NCI-H510A (cell line): ENCODE data around the gene SUSD1.
"Not testable (repeated sequence)": the region's sequence is repeated elsewhere in the genome, so short reads cannot be mapped to it uniquely, and the experiment has no call there.

ENCODE experiments used
- DNase-seq: peaks from one replicate; lab custom pipeline; 2025; lab: John Stamatoyannopoulos, UW

SUSD1 gene

DNA sequence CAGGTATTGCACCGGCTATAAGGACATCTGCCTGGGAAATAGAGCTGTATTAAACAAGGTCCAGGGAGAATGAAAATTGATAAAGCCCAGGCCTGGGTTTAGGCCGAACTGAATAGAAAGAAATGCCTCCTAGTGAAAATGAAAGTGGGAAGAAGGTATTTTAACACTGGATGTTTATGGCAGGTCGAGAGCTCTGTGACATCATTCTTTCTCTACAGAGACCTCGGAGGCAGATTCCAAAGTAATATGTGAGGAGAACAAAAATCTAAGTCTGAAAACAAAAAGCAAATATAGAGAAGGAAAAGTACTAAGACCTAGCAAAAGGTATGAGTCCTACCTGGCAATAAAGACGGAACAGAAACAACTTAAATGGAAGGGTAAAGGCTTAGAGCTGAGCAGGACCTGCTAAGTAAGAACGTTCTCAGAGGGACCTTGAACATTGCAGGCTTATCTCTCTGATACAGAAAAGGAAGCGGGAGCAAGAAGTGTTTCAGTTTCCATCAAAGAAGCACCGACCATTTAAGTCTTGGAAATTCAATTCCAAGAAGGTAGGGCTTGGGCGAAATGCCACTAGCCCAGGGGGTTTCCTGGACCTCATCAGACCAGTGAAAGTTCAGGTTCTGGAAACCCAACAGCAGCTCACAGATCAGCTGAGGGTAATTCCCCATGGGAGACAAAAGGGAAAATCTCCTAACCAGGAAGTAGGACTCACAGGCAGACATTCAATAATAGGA is 80.0 kb downstream of the SUSD1 start:
- DNase-seq: no peak

DNA sequence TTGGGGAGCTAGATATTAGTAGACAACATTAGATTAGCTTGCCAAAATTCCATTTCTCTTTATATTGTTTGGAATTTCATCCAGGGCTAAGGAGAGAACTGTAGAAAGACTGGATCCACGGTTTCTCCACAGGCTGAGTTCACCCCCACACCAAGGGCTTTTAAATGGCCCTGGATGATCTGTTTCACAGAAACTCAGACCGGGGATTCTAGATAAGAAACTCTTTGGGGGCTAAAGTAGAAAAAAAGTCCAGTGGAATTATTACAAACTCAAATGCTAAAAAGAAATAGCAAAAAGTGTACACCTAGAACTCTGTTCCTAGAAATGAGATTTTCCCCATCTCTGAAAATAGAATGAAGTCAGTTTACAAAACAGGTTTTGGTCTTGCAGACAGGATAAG is 80.9 kb downstream of the SUSD1 start:
- no peak for DNase-seq

DNA sequence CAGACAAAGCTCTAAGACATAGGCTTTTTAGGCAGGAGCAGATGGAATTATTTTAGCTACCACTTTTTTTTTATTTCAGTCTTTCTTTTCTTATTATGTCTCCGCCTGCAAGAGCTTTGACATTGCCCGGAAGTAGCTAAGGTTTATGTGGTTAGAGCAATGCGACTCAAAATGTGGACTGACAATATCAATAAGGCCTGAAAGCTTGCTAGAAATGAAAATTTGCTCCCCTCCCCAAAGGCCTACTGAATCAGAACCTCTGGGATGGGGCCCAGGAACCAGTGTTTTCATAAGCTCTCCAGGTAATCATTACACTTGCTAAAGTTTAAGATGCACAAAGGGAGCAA is 81.3 kb downstream of the SUSD1 start:
- DNase-seq: no peak

DNA sequence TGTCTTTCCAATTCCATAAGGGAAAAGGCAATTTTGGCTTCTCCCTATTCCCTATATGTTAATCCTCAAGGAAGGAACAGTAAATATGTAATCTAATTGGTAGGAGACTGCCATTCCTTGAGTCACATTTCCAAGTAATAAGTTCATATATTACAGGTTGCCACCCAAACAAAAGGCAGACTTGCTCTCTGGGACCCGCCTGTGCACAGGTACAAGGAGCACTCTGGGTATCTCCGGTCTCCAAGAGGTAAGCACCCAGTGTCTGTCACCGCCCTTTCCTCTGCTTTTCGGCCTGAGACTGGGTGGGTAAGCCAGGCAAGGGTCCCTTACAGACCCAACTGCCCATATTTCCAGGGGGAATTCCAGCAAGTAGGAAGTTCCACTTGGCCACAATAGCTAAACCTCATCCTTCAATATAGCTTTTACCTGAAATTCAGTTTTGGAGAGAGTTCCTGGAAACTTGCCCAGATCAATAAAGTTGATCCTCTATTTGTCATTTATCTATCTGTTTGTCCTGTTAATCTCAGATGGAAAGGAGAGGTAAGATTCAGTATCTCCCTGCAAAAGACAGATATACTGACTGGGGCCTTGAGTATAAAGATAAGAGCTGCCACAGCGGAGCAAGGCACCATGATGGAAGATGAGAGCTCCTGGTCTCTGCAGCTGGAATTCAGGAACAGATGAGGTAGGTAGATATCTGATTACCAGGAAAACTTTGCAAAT is 81.8 kb downstream of the SUSD1 start:
- no peak for DNase-seq

DNA sequence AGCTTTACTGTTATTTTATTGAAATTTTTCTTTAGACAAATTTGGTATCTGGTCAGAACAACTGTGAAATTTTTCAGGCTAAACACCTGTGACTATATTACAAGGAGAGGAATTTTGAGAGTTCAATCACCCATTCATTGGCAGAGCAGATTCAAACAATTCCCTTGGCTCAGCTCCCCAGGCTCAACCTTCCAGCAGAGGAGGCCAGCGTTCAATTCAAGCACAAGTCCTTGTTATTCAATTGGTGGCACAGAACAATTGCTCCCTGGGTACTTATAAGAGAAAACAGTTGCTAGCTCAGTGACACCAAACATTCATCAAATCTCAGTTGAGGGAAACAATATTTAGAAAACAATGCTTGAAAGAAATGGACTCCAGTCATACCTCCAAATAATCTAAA is 83.3 kb downstream of the SUSD1 start:
- no peak for DNase-seq

DNA sequence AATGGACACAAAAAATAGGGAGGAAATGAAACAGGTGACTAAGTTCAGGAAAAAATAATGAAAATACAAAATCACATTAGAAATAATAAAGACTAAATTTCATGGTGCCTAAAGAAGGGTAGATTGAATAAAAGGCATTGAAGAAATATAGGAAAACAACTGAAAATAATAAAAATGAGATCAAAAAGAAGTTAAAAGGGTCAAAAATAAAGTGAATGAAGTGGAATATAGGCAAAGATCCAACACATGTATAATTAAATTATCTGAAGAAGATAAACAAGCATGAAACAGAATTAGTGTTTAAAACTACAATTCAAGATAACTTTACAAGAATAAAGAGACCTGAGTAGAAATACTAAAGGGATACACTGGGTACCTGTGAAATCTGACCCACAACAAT is 87.6 kb downstream of the SUSD1 start:
- no peak for DNase-seq

DNA sequence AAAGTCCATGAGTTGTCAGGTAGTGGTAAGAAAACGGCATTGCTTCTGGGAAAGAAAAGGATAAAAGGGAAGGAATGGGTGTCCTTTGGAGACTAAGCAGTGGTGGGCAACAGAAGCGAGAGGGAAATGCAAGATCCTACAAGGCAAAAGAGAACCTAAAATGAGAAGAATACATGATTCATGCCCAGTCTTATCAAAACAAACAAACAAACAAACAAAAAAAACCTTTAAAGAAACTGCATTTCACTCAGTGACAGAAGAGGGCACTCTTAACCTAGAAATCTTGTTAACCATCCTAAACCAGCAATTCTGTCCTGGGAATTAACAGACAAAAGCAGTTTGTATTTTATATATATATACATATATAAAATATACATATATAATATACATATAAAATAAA is 88.5 kb downstream of the SUSD1 start:
- no peak for DNase-seq

DNA sequence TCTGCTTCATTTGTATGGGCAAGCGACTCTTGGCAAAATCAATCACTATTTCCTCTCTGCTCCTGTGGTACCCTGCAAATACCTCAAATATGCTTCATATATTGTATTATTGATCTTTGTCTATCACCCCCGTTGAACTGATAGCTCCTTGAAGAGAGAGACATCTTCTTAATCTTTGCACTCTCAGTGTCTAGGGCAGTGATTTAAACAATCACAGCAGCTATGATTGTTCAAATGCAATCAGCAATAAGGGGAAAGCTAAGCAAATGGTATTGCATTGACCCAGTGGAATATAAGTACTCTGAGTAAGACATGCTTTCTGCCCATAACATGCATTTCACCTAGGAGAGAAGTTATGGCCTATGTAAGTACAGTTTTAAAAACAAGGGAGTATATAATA is 90.2 kb downstream of the SUSD1 start:
- DNase-seq: no peak

DNA sequence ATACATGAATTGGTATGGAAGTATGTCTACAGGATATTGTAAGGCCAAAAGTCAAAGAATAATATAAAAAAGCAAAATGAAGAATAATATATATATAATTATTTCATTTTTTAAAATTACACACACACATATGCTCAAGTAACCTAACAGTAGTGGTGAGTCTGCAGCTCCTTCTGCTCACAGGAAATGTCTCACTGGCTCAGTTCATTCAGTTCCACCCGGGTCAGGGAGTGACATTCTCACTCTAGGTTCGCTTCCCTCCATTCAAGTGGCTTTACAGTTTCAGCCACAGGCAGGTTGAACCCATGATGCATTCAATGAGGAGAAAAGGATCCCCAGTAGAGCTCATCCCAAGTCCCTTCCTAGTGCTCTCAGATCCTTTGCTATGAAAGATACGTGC is 90.8 kb downstream of the SUSD1 start:
- DNase-seq: no peak

DNA sequence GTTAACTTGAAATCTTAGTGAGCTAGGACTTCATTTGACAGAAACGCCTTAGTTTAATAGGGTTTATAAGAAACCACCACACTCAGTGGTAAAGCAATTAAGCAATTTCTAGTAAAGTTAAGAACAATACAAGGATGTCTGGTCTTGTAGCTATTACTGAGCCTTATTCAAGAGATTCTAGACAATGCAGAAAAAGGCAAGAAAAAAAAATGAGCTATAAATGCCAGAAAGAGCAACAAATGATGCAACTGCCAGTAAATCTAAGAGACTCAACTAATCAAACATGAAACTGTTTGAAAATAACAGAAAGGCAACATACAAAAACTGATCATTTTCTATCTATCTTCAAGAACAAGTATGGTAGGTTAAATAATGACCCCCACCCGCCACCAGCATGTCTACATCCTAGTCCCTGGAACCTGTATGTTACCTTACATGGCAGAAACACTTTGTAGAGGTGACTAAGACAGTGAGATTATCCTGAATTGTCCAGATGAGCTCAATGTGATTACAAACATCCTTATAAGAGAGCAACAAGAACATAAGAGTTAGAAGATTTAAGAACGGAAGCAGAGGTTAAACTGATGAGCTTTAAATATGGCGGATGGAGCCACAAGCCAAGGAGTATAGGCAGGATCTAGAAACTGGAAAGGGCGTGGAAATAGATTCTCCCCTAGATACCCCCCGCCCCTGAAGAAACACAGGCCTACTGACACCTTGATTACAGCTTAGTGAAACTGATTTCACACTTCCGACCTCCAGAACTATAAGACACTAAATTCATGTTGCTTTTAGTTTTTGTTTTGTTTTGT is 93.0 kb downstream of the SUSD1 start:
- no peak for DNase-seq

DNA sequence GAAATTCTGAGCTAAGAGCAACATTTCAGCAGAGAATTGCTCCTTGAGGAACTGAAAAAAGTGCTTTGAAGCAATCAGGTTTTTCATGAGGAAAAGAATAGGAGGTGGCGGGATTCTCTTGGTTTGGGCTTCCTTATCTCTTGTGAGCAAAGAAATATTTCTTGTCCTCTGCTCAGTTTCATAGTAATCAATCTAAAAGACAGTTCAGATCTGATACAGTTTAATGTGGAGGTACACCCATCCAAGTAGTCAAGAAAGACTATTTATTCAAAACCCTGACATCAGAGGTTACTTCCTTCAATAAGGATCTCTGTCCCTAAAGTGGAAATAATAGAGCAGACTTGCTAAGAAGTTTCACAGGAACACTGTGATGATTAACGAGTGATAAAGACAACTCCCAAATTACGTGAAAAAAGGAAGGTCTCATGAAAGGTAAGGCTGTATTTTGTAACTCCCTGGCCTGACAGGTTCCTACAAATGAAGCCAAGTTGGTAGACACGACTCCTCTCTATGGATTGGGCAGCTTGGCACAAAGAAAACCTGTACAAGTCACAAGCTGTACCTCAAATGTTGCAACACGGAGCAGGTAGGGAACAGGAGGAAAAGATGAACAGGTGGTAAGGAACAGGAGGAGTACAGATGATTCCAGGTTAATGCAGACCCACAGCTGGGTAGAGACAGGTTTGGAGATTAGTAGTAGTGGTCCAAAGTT is 94.1 kb downstream of the SUSD1 start:
- no peak for DNase-seq

DNA sequence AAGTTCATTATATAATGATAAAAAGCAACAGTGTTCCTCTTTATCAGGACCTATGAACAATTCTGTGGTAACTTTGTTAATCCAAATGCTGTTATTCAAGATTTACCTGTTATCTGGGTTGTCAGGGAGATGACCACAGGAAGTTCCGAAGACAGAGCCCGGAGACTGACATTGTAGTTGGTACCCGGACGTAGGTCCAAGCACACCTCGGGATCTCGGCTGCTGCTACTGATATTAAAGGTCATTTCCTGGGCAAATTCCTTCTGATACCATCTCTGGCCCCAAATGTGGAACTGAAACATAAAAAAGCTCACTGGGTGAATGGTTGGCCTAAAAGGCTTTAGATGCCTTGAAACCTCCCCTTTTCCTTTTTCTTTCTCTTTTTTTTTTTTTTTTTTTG is 96.7 kb downstream of the SUSD1 start:
- DNase-seq: no peak

DNA sequence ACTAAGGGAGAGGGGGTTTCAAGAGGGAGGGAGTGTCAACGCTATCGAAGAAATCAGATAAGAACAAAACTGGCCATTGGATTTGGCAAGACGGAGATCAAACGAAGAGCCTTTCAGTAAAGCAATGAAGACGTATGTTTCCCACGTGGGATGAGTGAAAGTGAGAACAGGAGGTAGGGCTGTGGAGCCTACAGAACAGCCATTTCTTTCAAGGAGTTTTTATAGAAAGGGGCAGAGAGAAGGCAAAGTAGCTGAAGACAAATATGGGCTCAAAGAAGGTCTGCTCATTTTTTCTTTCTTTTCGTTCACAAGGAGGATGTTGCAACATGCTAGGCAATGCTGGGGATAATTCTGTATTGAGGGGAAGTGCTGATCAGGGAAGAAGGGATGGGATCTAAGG is 98.3 kb downstream of the SUSD1 start:
- DNase-seq: no peak

DNA sequence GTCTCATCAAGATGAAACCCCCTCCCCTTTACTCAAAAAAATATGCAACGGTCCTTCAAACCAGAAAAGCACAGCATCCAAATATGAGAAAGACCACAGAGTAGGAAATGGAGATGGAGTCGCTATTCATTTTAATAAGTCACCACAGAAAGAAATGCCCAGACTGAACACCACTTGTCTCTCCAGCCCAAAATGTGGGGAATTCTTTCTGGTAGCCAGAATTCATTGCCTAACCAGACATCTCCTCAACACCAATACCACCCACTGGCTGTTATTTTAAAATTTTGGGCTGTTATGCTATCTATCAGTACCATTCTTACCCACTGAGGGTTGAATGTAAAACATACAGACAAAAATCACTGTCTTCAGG is 100.1 kb downstream of the SUSD1 start:
- DNase-seq: no peak

DNA sequence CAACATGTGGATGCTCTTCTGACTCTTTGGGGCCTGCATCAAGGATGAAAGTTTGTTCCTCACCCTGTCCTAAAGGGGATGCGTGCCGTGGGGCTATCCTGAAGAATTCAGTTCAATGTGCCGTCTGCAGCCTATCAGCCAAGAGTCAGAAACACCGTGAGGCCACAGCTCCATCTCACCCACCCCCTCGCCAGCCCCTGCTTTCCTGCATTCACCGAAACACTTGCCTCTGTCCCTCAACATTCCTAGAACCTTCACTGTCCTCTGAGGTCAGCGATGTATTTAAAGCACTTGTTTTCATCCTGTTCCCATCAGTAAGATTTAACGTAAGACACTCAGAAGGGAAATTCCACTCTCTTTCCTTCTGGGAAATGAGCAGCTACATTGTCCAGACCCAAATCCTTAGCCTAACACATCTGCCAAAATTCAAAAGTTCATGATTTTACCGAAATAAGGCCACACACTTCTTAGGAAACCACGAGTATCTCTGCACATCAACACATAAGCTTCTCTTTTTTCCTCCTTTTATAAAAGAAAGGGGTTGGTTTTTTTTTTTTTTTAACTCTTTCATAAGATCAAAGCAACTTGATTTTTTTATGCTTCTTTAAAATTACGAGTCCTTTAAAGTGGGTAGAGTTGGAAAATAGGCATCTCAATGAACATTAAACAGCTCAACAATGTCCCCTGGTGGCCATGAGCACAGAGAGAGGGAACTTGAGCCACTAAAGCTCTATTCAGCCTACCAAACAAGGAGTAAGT is 100.7 kb downstream of the SUSD1 start:
- DNase-seq: peak; percentile 31

DNA sequence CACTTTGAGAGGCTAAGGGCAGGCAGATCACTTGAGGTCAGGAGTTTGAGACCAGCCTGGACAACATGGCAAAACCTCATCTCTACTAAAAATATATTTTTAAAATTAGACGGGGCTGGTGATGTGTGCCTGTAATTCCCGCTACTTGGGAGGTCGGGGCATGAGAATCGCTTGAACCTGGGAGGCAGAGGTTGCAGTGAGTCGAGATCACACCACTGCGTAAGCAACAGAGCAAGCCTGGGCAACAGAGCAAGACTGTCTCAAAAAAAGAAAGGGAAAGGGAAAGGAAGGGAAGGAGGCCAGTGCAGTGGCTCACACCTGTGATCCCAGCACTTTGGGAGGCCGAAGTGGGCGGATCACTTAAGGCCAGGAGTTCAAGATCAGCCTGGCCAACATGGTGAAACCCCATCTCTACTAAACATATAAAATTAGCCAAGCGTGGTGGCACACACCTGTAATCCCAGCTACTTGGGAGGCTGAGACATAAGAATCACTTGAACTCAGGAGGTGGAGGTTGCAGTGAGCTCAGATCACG is 101.4 kb downstream of the SUSD1 start:
- DNase-seq: not testable (repeated sequence)

DNA sequence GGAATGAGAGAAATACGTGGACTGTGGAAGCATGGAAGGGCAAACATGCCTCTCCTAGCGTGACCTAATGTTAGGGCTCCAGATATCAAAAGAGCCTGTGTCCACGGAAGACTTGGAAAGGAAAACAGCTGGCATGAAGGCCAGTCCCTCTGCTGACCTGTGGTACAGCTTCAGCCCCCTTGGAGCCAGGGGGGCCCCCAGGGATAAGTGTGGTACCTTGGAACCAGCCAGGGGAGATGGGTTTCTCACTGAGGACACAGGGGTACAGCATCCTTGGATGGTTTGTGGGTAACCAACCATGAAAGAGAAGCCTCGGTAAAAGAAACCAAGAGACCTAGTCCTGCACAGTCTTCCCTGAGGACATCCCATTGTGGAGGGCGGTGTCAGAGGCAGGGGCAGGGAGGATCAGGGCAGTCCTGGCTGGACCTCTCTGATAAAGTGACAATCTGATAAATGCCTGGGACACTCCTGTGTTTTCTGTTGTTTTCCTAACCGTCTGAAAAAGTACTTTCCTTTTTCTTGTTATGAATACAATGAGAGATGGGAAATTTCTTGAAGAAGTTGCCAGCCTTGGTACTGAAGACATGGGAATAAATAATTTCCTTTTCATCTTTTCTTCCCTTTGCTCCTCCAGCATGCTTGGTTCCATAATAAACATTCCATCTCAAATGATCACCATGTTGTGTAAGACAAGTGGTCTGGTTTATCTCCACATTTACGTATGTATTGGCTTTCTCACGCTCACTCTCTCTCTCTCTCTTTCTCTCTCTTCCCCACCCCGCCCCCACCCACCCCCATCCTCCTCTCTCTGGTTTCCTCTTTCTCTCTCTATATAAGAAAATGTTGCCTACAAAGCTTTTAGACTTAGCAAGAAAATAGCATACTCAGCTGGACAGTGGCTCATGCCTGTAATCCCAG is 102.1 kb downstream of the SUSD1 start:
- no peak for DNase-seq

DNA sequence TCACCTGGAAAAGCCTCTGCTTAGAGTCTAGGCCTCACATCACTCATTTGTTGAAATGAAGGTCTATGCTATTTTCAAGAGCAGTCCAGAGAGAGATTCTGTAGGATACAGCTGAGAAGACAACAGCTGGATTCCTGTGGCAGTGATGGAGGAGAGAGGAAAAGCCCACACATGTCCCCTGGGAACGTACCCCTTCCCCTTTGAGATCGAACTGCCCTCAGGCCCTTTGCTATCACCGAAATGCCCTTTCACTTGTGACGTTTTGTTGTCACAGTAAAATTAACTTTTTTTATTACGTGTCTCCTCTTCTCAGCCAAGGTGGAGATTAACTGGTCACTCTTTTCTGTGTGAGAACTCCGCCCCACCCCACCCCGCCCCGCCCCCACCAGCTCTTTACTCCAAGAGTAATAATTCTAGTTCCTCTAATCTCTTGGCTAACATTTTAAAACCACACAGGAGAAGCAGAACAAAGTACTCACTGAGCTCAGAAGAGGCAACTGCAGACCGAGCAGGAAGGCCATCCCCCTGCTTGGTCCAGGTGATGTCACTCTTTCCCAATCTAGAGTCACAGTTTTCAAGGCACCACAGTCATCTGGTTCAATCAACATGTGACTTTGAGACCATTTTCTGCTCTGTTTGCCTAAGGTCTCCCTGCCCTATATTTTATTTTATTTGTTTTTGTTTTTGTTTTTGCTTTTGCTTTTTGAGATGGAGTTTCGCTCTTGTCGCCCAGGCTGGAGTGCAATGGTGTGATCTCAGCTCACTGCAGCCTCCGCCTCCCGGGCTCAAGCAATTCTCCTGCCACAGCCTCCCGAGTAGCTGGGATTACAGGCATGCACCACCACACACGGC is 105.6 kb downstream of the SUSD1 start:
- DNase-seq: no peak

DNA sequence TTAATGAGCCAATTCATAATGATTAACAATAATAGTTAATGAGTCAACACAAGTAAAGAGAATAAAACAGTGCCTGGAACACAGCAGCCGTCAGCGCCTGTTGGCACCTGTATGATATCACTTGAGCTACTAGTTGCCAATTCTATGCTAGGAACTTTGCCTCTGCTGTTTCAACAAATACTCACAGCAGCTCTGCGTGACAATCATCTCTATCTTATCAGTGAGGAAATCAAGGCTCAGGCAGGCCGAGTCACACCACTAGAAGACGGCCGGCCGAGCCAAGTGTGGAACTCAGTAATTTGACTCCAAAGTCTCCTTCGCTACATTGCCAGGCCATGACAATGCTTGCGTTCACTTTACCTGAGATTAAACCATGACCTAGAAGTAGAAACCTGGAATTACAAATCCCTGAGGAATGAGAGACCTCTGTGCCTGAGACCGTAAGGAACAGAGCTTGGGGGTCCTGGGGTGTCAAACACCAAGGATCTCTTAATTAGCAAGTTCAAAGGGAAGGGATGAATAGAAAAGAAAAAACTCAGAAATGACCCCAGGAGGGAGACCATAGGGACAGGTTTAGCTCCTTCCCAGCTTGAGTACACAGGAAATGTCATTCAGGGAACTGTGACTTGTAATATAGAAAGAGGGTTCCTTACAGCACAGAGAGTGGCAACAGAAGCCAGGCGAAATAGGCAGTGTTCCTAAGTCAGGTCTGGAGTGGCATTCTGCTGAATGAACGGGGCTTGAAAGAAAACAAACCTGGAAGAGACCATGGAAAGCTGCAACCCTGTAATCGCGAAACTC is 109.1 kb downstream of the SUSD1 start:
- peak; percentile 46 for DNase-seq
